OCI-LY3 (cell line): ENCODE measurements around the gene HDAC4.

Experiments
- EZH2phosphoT487 ChIP-seq: fragments of 200-600 bp; shearing (Covaris generic); IDR thresholded peaks from 2 replicates; pipeline ENCODE4 v1.6.1; 2018; ENCODE audit warnings: antibody characterized with exemption, mixed run types, low read depth
- TF ChIP-seq, protein P1 (sequence below): fragments of 200-600, 300-600 bp; sonication (generic); IDR thresholded peaks from 2 replicates; pipeline ENCODE4 v1.5.1; 2014; ENCODE audit warnings: antibody characterized with exemption, low read length, low read depth

DNA sequence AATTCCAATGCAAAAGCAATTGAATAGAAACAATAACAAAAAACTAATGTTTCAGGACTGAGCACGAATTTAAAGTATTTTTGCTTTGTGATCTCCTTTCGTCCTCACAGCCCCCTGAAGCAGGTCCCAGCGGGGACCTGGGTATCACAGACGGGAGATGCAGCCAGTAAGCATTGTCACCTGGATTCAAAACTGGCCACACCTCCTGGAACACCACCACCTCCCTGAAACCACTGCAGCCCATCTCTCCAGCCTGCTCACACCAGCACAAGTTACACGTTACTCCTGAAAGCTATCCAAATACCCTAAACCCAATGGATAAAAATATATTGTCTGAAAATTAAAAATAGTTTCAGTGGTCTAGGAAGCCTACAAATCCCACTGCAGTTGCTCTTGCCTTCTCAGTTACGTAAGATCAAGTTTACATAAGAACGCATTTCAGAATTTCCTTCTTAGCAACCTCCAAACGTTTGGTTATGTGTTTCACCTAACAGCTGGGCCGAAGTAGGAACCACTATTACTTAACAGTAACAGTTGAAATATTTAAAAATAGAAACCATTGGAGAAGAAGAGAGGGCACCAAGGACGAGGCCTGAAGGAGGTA, 178.0 kb downstream of the HDAC4 start:
- TF ChIP-seq, protein P1, sequence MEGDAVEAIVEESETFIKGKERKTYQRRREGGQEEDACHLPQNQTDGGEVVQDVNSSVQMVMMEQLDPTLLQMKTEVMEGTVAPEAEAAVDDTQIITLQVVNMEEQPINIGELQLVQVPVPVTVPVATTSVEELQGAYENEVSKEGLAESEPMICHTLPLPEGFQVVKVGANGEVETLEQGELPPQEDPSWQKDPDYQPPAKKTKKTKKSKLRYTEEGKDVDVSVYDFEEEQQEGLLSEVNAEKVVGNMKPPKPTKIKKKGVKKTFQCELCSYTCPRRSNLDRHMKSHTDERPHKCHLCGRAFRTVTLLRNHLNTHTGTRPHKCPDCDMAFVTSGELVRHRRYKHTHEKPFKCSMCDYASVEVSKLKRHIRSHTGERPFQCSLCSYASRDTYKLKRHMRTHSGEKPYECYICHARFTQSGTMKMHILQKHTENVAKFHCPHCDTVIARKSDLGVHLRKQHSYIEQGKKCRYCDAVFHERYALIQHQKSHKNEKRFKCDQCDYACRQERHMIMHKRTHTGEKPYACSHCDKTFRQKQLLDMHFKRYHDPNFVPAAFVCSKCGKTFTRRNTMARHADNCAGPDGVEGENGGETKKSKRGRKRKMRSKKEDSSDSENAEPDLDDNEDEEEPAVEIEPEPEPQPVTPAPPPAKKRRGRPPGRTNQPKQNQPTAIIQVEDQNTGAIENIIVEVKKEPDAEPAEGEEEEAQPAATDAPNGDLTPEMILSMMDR, result no peak
- no peak for TF ChIP-seq EZH2phosphoT487
